C4-2B (cell line): ENCODE data around the gene ATP1B2.

Experiments
- H3K27ac ChIP-seq: fragments of 450-650 bp; 2 replicates; pipeline ENCODE4 v1.5.1; 2017
- CTCF ChIP-seq: fragments of 450-650 bp; conservative IDR thresholded peaks from 2 replicates; pipeline ENCODE4 v1.5.1; 2017; ENCODE audit warnings: mild to moderate bottlenecking
- ZFX ChIP-seq: fragments of 450-650 bp; IDR thresholded peaks from 2 replicates; pipeline ENCODE4 v1.6.1; 2017

ATP1B2 gene

DNA sequence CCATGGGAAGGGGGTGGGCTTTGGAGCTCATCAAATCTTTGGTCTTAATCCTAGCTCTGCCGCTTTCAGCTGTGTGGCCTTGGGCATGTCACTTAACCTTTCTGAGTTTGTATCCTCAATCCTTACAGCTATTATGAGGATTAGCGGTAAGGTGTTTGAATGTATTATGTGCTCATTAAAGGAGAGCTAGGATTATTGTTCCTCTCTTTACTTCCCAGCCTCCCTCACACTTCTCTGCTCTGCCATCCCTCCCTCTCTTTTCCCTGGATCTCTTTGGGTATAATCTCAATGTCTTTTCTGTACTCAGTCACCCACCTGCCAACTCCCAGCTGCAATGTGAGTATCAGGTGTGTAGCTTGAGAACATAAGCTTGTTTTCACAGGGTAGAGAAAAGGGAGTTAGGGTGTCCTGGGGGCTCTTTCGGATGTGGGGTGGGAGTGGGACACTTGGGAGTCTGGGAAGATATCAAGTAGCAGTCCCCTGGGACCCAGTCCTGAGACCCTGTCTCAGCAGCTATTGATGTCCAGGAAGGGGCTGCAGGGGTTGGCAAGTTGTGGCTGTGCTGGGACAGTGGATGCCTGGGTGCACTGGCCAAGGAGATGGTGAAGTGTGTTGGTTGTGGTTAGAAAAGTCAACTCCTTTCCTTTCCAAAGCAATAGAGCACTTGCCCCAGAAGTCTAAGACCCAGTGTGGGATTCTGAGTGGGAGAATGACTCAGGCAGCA, 56.1 kb downstream of the ATP1B2 start:
- no peak overlapping the region for H3K27ac ChIP-seq
- TF ChIP-seq CTCF (no peak), ZFX (no peak)
